ENCODE results near the gene SPTBN2.

SPTBN2 gene

GRCh38 chr11:66691311-66691980 is 37.6 kb downstream of the SPTBN2 start:
- TF ChIP-seq EZH2 (IDR thresholded peaks at IDR 0.05; ENCODE audit: borderline replicate concordance, low read depth, low read length, severe bottlenecking), result no peak
- Histone ChIP-seq H3K79me2 (ENCODE audit: insufficient read depth, low read length) (no peaks in the 10 kb centered on the region), H3K4me1 (ENCODE audit: insufficient read depth, low read length) (peaks cover 4% of the 10 kb centered on the region), H3K27ac (ENCODE audit: low read length) (no peak overlapping the region), H3K9ac (ENCODE audit: low read depth, low read length) (no peak overlapping the region), H3K27me3 (ENCODE audit: insufficient read depth, low read length, poor library complexity) (no peaks in the 10 kb centered on the region), H3K4me2 (ENCODE audit: insufficient read depth, low read length) (no peak overlapping the region), H2AFZ (ENCODE audit: low read depth, low read length) (no peak overlapping the region), H3K9me3 (ENCODE audit: insufficient read depth, low read length, severe bottlenecking) (no peaks in the 10 kb centered on the region), H3K36me3 (ENCODE audit: insufficient read depth, low read length) (no peaks in the 10 kb centered on the region), H3K4me3 (ENCODE audit: low read depth in 1 of 2, low read length in 2 of 2) (no peak overlapping the region), H4K20me1 (ENCODE audit: insufficient read depth, low read length) (0 out of 2 replicates have a peak, but pooled peaks cover 5% of the 10 kb centered on the region)
- ATAC-seq (ENCODE audit: insufficient read depth, low read depth) (no peak), DNase-seq (no peak)

GRCh38 chr11:66689661-66690590 is 39.1 kb downstream of the SPTBN2 start:
- no peaks in the 10 kb centered on the region for H3K9me3 ChIP-seq (ENCODE audit: insufficient read depth, low read length, severe bottlenecking)
- no peak overlapping the region for H3K4me3 ChIP-seq (ENCODE audit: low read depth in 1 of 2, low read length in 2 of 2)
- H3K36me3 ChIP-seq (ENCODE audit: insufficient read depth, low read length), result no peaks in the 10 kb centered on the region
- no peak overlapping the region for H3K9ac ChIP-seq (ENCODE audit: low read depth, low read length)
- H3K4me2 ChIP-seq (ENCODE audit: insufficient read depth, low read length), result no peak overlapping the region
- ATAC-seq (ENCODE audit: insufficient read depth, low read depth) (no peak), DNase-seq (no peak)
- H3K4me1 ChIP-seq (ENCODE audit: insufficient read depth, low read length), result peaks cover 3% of the 10 kb centered on the region
- TF ChIP-seq EZH2 (IDR thresholded peaks at IDR 0.05; ENCODE audit: borderline replicate concordance, low read depth, low read length, severe bottlenecking), result no peak
- no peak for TF ChIP-seq CTCF (IDR thresholded peaks at IDR 0.05; ENCODE audit: borderline replicate concordance, extremely low read depth, low read length, poor library complexity, severe bottlenecking)
- 0 out of 2 replicates have a peak, but pooled peaks cover 5% of the 10 kb centered on the region for H4K20me1 ChIP-seq (ENCODE audit: insufficient read depth, low read length)
- H3K27ac ChIP-seq (ENCODE audit: low read length), result no peak overlapping the region
- H2AFZ ChIP-seq (ENCODE audit: low read depth, low read length), result no peak overlapping the region
- H3K79me2 ChIP-seq (ENCODE audit: insufficient read depth, low read length), result no peaks in the 10 kb centered on the region
- H3K27me3 ChIP-seq (ENCODE audit: insufficient read depth, low read length, poor library complexity), result no peaks in the 10 kb centered on the region

- no peak overlapping the region for H3K4me3 ChIP-seq (ENCODE audit: low read depth in 1 of 2, low read length in 2 of 2)
- no peak overlapping the region for H3K9ac ChIP-seq (ENCODE audit: low read depth, low read length)
- no peak overlapping the region for H3K4me2 ChIP-seq (ENCODE audit: insufficient read depth, low read length)
- no peaks in the 10 kb centered on the region for H3K79me2 ChIP-seq (ENCODE audit: insufficient read depth, low read length)
- no peak overlapping the region for H2AFZ ChIP-seq (ENCODE audit: low read depth, low read length)
- no peak overlapping the region for H3K27ac ChIP-seq (ENCODE audit: low read length)
- H3K4me1 ChIP-seq (ENCODE audit: insufficient read depth, low read length), result no peaks in the 10 kb centered on the region
- H4K20me1 ChIP-seq (ENCODE audit: insufficient read depth, low read length), result no peaks in the 10 kb centered on the region
- H3K27me3 ChIP-seq (ENCODE audit: insufficient read depth, low read length, poor library complexity), result no peaks in the 10 kb centered on the region
- no peak for DNase-seq
- TF ChIP-seq EZH2 (IDR thresholded peaks at IDR 0.05; ENCODE audit: borderline replicate concordance, low read depth, low read length, severe bottlenecking) (no peak), CTCF (IDR thresholded peaks at IDR 0.05; ENCODE audit: borderline replicate concordance, extremely low read depth, low read length, poor library complexity, severe bottlenecking) (no peak)
- H3K9me3 ChIP-seq (ENCODE audit: insufficient read depth, low read length, severe bottlenecking), result no peaks in the 10 kb centered on the region
- H3K36me3 ChIP-seq (ENCODE audit: insufficient read depth, low read length), result no peaks in the 10 kb centered on the region
- ATAC-seq (ENCODE audit: insufficient read depth, low read depth), result no peak
Observed at GRCh38 chr11:66688561-66689534, 40.2 kb downstream of the SPTBN2 start.
